WTC11 (cell line): Measurements from ENCODE around the gene AQP12A. TPM values are rescaled to one million over a fixed set of nuclear protein-coding genes. Genes with fewer than 3 reads are reported as not detected.

Experiments used
- ATAC-seq: fragments of 200-7000 bp; cut with Tn5 transposase; 2 replicates; pipeline ENCODE4 v1.10.0; 2021; ENCODE audit warnings: mild to moderate bottlenecking, moderate library complexity
- CTCF ChIA-PET: fragments of 300-600 bp; sonication (Branson Sonifier 250); formaldehyde crosslinking; loops from one replicate; lab custom pipeline; 2021; ENCODE audit warnings: antibody characterized with exemption; lab: Charles Lee
- POLR2A ChIA-PET: fragments of 350-600 bp; sonication (Branson Sonifier 250); formaldehyde crosslinking; loops from one replicate; lab custom pipeline; 2021; ENCODE audit warnings: antibody characterized with exemption; lab: Charles Lee
- DNase-seq: peaks from one replicate; pipeline ENCODE4 v3.0.0; 2021; ENCODE audit warnings: low spot score
- H3K27ac Mint-ChIP-seq: 2 replicates; pipeline ENCODE4 v1.8.0; 2021; ENCODE audit warnings: mixed read lengths
- H3K27me3 Mint-ChIP-seq: 2 replicates; pipeline ENCODE4 v1.8.0; 2021; ENCODE audit warnings: low read depth, mild to moderate bottlenecking, moderate library complexity, mixed read lengths
- H3K36me3 Mint-ChIP-seq: 2 replicates; pipeline ENCODE4 v1.8.0; 2021; ENCODE audit warnings: mixed read lengths
- H3K4me1 Mint-ChIP-seq: 2 replicates; pipeline ENCODE4 v1.8.0; 2022; ENCODE audit warnings: mixed read lengths
- H3K4me3 Mint-ChIP-seq: 2 replicates; pipeline ENCODE4 v1.8.0; 2021; ENCODE audit warnings: mild to moderate bottlenecking, moderate library complexity, mixed read lengths
- H3K9me3 Mint-ChIP-seq: 2 replicates; pipeline ENCODE4 v1.8.0; 2021; ENCODE audit warnings: mixed read lengths
- AR ChIP-seq: fragments of 250-450 bp; sonication (Bioruptor Pico); IDR thresholded peaks from 2 replicates; pipeline ENCODE4 v1.9.0; 2021; ENCODE audit warnings: mild to moderate bottlenecking
- ATF1 ChIP-seq: sonication (generic); formaldehyde crosslinking; IDR thresholded peaks from 2 replicates; pipeline ENCODE4 v1.8.1; 2023; ENCODE audit warnings: mild to moderate bottlenecking, moderate library complexity, missing genetic modification reagents
- CREM ChIP-seq: sonication (generic); formaldehyde crosslinking; IDR thresholded peaks from 2 replicates; pipeline ENCODE4 v1.8.1; 2022; ENCODE audit warnings: mild to moderate bottlenecking, missing genetic modification reagents, moderate library complexity
- E2F4 ChIP-seq: sonication (generic); formaldehyde crosslinking; IDR thresholded peaks from 2 replicates; pipeline ENCODE4 v1.8.1; 2022; ENCODE audit warnings: low read depth, mild to moderate bottlenecking, moderate library complexity, missing genetic modification reagents, borderline replicate concordance
- ESRRA ChIP-seq: sonication (generic); formaldehyde crosslinking; IDR thresholded peaks from 2 replicates; pipeline ENCODE4 v1.8.1; 2022; ENCODE audit warnings: mild to moderate bottlenecking, missing genetic modification reagents, borderline replicate concordance
- FOXJ3 ChIP-seq: sonication (generic); formaldehyde crosslinking; IDR thresholded peaks from 2 replicates; pipeline ENCODE4 v1.9.0; 2021; ENCODE audit warnings: missing genetic modification reagents, mild to moderate bottlenecking, borderline replicate concordance
- JAZF1 ChIP-seq: fragments of 250-450 bp; sonication (Bioruptor Pico); IDR thresholded peaks from 2 replicates; pipeline ENCODE4 v1.9.0; 2021; ENCODE audit warnings: moderate library complexity, mild to moderate bottlenecking, inconsistent platforms
- KAT7 ChIP-seq: sonication (generic); formaldehyde crosslinking; IDR thresholded peaks from 2 replicates; pipeline ENCODE4 v1.8.1; 2023; ENCODE audit warnings: missing genetic modification reagents, mild to moderate bottlenecking, borderline replicate concordance
- NR1H2 ChIP-seq: sonication (generic); formaldehyde crosslinking; IDR thresholded peaks from 2 replicates; pipeline ENCODE4 v1.9.0; 2021; ENCODE audit warnings: mild to moderate bottlenecking, moderate library complexity, missing genetic modification reagents
- NR2C2 ChIP-seq: sonication (generic); formaldehyde crosslinking; IDR thresholded peaks from 2 replicates; pipeline ENCODE4 v1.8.0; 2022; ENCODE audit warnings: mild to moderate bottlenecking, missing genetic modification reagents
- RORB ChIP-seq: fragments of 250-450 bp; sonication (Bioruptor Pico); IDR thresholded peaks from 2 replicates; pipeline ENCODE4 v1.9.0; 2021; ENCODE audit warnings: mild to moderate bottlenecking
- SMAD4 ChIP-seq: sonication (generic); formaldehyde crosslinking; IDR thresholded peaks from 2 replicates; pipeline ENCODE4 v1.8.0; 2022; ENCODE audit warnings: mild to moderate bottlenecking, missing genetic modification reagents
- SOX15 ChIP-seq: fragments of 250-450 bp; sonication (Bioruptor Pico); IDR thresholded peaks from 2 replicates; pipeline ENCODE4 v1.9.0; 2021; ENCODE audit warnings: mild to moderate bottlenecking
- ZNF232 ChIP-seq: sonication (generic); formaldehyde crosslinking; IDR thresholded peaks from 2 replicates; pipeline ENCODE4 v1.8.0; 2022; ENCODE audit warnings: mild to moderate bottlenecking, missing genetic modification reagents
- ZNF396 ChIP-seq: fragments of 250-450 bp; sonication (Bioruptor Pico); IDR thresholded peaks from 2 replicates; pipeline ENCODE4 v1.8.0; 2021; ENCODE audit warnings: mild to moderate bottlenecking, moderate library complexity, borderline replicate concordance
- total RNA-seq: library from RNA; stranded (reverse); gene quantifications from 3 replicates; pipeline ENCODE4 v1.2.3, GENCODE V29; 2021
- TF ChIP-seq, protein P1 (sequence below): sonication (generic); formaldehyde crosslinking; IDR thresholded peaks from 2 replicates; pipeline ENCODE4 v1.8.1; 2023; ENCODE audit warnings: mild to moderate bottlenecking, missing genetic modification reagents, borderline replicate concordance
- TF ChIP-seq, protein P2 (sequence below): sonication (generic); formaldehyde crosslinking; IDR thresholded peaks from 2 replicates; pipeline ENCODE4 v1.8.1; 2023; ENCODE audit warnings: mild to moderate bottlenecking, missing genetic modification reagents, moderate library complexity
- TF ChIP-seq, protein P3 (sequence below): sonication (generic); formaldehyde crosslinking; IDR thresholded peaks from 2 replicates; pipeline ENCODE4 v1.8.0; 2022; ENCODE audit warnings: mild to moderate bottlenecking, missing genetic modification reagents

Gene AQP12A
- total RNA-seq, 1 experiment from 2014 or later, result not detected

- TF ChIP-seq E2F4 (CRISPR knock-in tag) (no peak), FOXJ3 (CRISPR knock-in tag) (no peak), NR1H2 (CRISPR knock-in tag) (no peak), AR (no peak), CREM (CRISPR knock-in tag) (no peak), ZNF396 (CRISPR knock-in tag) (no peak), ESRRA (CRISPR knock-in tag) (no peak), NR2C2 (no peak), JAZF1 (CRISPR knock-in tag) (no peak), ZNF232 (CRISPR knock-in tag) (no peak), ATF1 (CRISPR knock-in tag) (no peak)
- TF ChIP-seq, protein P1, sequence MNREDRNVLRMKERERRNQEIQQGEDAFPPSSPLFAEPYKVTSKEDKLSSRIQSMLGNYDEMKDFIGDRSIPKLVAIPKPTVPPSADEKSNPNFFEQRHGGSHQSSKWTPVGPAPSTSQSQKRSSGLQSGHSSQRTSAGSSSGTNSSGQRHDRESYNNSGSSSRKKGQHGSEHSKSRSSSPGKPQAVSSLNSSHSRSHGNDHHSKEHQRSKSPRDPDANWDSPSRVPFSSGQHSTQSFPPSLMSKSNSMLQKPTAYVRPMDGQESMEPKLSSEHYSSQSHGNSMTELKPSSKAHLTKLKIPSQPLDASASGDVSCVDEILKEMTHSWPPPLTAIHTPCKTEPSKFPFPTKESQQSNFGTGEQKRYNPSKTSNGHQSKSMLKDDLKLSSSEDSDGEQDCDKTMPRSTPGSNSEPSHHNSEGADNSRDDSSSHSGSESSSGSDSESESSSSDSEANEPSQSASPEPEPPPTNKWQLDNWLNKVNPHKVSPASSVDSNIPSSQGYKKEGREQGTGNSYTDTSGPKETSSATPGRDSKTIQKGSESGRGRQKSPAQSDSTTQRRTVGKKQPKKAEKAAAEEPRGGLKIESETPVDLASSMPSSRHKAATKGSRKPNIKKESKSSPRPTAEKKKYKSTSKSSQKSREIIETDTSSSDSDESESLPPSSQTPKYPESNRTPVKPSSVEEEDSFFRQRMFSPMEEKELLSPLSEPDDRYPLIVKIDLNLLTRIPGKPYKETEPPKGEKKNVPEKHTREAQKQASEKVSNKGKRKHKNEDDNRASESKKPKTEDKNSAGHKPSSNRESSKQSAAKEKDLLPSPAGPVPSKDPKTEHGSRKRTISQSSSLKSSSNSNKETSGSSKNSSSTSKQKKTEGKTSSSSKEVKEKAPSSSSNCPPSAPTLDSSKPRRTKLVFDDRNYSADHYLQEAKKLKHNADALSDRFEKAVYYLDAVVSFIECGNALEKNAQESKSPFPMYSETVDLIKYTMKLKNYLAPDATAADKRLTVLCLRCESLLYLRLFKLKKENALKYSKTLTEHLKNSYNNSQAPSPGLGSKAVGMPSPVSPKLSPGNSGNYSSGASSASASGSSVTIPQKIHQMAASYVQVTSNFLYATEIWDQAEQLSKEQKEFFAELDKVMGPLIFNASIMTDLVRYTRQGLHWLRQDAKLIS (CRISPR knock-in tag), result no peak
- TF ChIP-seq, protein P2, sequence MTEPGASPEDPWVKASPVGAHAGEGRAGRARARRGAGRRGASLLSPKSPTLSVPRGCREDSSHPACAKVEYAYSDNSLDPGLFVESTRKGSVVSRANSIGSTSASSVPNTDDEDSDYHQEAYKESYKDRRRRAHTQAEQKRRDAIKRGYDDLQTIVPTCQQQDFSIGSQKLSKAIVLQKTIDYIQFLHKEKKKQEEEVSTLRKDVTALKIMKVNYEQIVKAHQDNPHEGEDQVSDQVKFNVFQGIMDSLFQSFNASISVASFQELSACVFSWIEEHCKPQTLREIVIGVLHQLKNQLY (CRISPR knock-in tag), result no peak
- TF ChIP-seq, protein P3, sequence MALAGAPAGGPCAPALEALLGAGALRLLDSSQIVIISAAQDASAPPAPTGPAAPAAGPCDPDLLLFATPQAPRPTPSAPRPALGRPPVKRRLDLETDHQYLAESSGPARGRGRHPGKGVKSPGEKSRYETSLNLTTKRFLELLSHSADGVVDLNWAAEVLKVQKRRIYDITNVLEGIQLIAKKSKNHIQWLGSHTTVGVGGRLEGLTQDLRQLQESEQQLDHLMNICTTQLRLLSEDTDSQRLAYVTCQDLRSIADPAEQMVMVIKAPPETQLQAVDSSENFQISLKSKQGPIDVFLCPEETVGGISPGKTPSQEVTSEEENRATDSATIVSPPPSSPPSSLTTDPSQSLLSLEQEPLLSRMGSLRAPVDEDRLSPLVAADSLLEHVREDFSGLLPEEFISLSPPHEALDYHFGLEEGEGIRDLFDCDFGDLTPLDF (CRISPR knock-in tag), result no peak
Observed at GRCh38 chr2:240728827-240729226, 37.2 kb downstream of the AQP12A start (continued).

- CTCF ChIA-PET, result no interaction called here
- no peak for TF ChIP-seq SOX15 (CRISPR knock-in tag)
- TF ChIP-seq RORB (CRISPR knock-in tag), result no peak
- TF ChIP-seq CREM (CRISPR knock-in tag), result no peak
- TF ChIP-seq FOXJ3 (CRISPR knock-in tag), result no peak
- TF ChIP-seq ZNF396 (CRISPR knock-in tag), result no peak
- no peak for TF ChIP-seq SMAD4 (CRISPR knock-in tag)
- no peak for TF ChIP-seq KAT7 (CRISPR knock-in tag)
- Mint-ChIP-seq H3K4me3 (no peak overlapping the region), H3K9me3 (no peaks in the 10 kb centered on the region), H3K36me3 (peaks cover 21% of the 10 kb centered on the region), H3K4me1 (no peaks in the 10 kb centered on the region), H3K27me3 (no peaks in the 10 kb centered on the region), H3K27ac (no peak overlapping the region)
- ATAC-seq, result no peak
- DNase-seq, result no peak
- POLR2A ChIA-PET, result interaction anchor here (1.0 kb wide), 2 partner anchors 9 to 16 kb away, joined by 3 read pairs; no protein-coding TSS in a partner anchor
Observed at GRCh38 chr2:240730501-240731177, 39.0 kb downstream of the AQP12A start.
